NK-92 (cell line): Measurements from ENCODE around the gene EFNA3.

Experiments used
- DNase-seq: peaks from one replicate; lab custom pipeline; 2025; ENCODE audit not compliant: unreplicated experiment; lab: John Stamatoyannopoulos, UW

EFNA3 gene

GRCh38 chr1:155130272-155131006 is 51.8 kb downstream of the EFNA3 start:
- DNase-seq = no peak

GRCh38 chr1:155131285-155131684 is 52.6 kb downstream of the EFNA3 start:
- no peak for DNase-seq

GRCh38 chr1:155131856-155132255 is 53.2 kb downstream of the EFNA3 start:
- no peak for DNase-seq

GRCh38 chr1:155133799-155134281 is 55.2 kb downstream of the EFNA3 start:
- no peak for DNase-seq

DNA sequence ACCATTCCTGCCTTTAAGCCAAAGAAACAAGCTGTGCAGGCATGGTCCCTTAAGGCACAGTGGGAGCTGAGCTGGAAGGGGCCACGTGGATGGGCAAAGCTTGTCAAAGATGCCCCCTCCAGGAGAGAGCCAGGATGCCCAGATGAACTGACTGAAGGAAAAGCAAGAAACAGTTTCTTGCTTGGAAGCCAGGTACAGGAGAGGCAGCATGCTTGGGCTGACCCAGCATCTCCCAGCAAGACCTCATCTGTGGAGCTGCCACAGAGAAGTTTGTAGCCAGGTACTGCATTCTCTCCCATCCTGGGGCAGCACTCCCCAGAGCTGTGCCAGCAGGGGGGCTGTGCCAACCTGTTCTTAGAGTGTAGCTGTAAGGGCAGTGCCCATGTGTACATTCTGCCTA is 55.7 kb downstream of the EFNA3 start:
- no peak for DNase-seq

DNA sequence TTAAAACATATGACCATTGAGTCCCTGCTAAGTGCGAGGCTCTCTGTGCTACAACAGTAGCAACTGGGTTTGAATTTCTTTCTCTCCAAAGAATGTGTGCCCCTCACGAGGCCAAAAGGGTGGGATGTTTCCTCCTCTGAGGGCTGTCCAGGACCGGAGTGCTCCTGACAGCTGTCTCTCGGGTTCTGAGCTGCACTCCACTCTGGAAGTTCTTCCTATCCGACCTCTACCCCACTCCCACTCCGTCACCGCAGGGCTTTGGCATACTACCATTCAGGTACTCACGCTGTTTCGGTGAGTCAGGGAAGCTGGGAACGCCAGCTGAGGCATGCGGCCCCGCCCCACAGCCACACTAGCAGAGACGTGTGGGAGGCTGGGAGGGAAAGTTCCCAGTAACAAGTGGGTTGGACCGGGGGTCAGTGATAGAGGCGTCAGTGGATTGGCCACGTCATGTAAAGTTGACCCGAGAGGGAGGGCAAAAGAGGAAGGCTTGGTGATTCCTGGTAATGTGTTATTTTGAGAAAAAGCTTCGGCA is 56.3 kb downstream of the EFNA3 start:
- DNase-seq = no peak

DNA sequence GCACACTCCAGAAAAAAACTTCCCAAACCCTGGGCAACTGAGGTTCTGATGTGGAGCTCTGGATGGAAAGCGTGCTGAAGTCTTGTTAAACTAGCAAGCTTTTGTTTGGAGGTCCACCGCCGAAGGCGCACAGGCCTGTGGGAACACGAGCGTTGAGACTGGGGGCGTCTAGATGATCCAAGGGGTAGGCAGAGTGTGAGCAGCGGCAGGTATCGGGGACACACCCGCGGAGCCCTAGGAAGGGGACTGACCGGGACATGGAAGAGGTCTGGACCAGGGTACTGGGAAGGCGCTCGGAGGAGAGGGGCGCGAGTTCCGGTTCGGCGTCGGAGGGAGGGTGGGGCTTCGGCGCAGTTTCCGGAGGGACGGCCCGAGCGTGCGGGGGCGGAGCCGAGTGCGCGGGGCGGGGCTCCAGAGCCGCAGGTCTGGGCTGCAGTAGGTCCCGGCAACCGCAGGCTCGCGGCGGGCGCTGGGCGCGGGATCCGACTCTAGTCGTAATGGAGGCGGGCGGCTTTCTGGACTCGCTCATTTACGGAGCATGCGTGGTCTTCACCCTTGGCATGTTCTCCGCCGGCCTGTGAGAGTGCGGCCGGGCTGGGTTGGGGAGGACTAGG is 56.9 kb downstream of the EFNA3 start, which contains the start of gene SLC50A1:
Gene SLC50A1 (plus strand): TSS at position 438 of the 614 bp plus-strand sequence. CDS start 60 bp downstream, at position 498.
- peak; percentile 48 for DNase-seq

- no peak for DNase-seq
These were observed 58.1 kb downstream of the EFNA3 start for GRCh38 chr1:155136748-155137147.
